Neutrophil (primary cell): ENCODE results near the gene NDST3.

Experiments
- H3K27ac ChIP-seq: fragments of 200-600 bp; sonication (generic); 2 replicates; pipeline ENCODE4 v1.5.1; 2016; ENCODE audit warnings: mild to moderate bottlenecking, moderate library complexity
- H3K27me3 ChIP-seq: fragments of 200-600 bp; sonication (generic); 2 replicates; pipeline ENCODE4 v1.6.0; 2016; ENCODE audit warnings: mild to moderate bottlenecking
- H3K36me3 ChIP-seq: fragments of 200-600 bp; sonication (generic); 2 replicates; pipeline ENCODE4 v1.5.1; 2017
- H3K4me1 ChIP-seq, 2 experiments: fragments of 200-600 bp in 1 of 2; sonication (generic) in 1 of 2; 1 replicate in 1 of 2; 2 replicates in 1 of 2; pipeline versions ENCODE4 v1.5.1 to v1.6.1; 2013 to 2016; ENCODE audit warnings: low read depth in 1 of 2, low read length in 1 of 2, mild to moderate bottlenecking in 1 of 2, moderate library complexity in 1 of 2; ENCODE audit not compliant: control insufficient read depth in 1 of 2, insufficient read depth in 1 of 2
- H3K4me3 ChIP-seq, 2 experiments: fragments of 200-600 bp in 1 of 2; sonication (generic) in 1 of 2; 1 replicate in 1 of 2; 2 replicates in 1 of 2; pipeline ENCODE4 v1.5.1; 2013 to 2016; ENCODE audit warnings: low read depth in 1 of 2, low read length in 1 of 2, mild to moderate bottlenecking in 1 of 2, moderate library complexity in 1 of 2
- H3K9me3 ChIP-seq: fragments of 200-600 bp; sonication (generic); 2 replicates; pipeline ENCODE4 v1.5.1; 2016
- CTCF ChIP-seq: fragments of 200-600 bp; sonication (generic); IDR thresholded peaks from 2 replicates; pipeline ENCODE4 v1.5.1; 2016; ENCODE audit warnings: antibody characterized with exemption

NDST3 gene

GRCh38 chr4:118276580-118276979 lies 242.3 kb downstream of the NDST3 start:
- TF ChIP-seq CTCF = no peak
- no peaks in the 10 kb centered on the region for H3K36me3 ChIP-seq
- no peaks in the 10 kb centered on the region for H3K9me3 ChIP-seq
- H3K27ac ChIP-seq = no peak overlapping the region
- H3K4me3 ChIP-seq = no peak overlapping the region
- peaks cover 20 to 34% of the 10 kb centered on the region in 2 experiments for H3K4me1 ChIP-seq
- H3K27me3 ChIP-seq = no peaks in the 10 kb centered on the region

DNA sequence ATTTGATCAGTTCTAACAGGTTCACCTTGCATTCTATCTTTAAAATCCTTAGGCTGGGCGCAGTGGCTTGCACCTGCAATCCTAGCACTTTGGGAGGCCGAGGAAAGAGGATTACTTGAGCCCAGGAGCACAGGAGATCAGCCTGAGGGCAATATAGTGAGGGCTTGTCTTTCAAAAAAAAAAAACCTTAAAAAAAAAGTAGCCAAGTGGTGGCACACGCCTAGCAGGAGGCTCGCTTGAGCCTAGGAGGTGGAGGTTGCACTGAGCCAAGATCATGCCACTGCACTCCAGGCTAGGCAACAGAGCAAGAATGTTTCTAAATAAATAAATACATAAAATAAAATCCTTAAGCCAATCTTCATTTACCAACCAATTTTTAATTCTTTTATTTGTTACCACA lies 243.0 kb downstream of the NDST3 start:
- no peak for TF ChIP-seq CTCF
- Histone ChIP-seq H3K27me3 (no peaks in the 10 kb centered on the region), H3K4me3 (no peak overlapping the region), H3K36me3 (no peaks in the 10 kb centered on the region), H3K27ac (peak overlapping the region; percentile 79), H3K9me3 (no peaks in the 10 kb centered on the region), H3K4me1 (peaks cover 20 to 34% of the 10 kb centered on the region in 2 experiments)

- no peaks in the 10 kb centered on the region for H3K9me3 ChIP-seq
- H3K4me3 ChIP-seq = peak overlapping the region; percentile 67 to 84
- no peaks in the 10 kb centered on the region for H3K36me3 ChIP-seq
- TF ChIP-seq CTCF = peak; percentile 11
- H3K27ac ChIP-seq = peak overlapping the region; percentile 79
- H3K4me1 ChIP-seq = peaks cover 20 to 34% of the 10 kb centered on the region in 2 experiments
- H3K27me3 ChIP-seq = no peaks in the 10 kb centered on the region
Measured at GRCh38 chr4:118278473-118279274, 244.4 kb downstream of the NDST3 start.

DNA sequence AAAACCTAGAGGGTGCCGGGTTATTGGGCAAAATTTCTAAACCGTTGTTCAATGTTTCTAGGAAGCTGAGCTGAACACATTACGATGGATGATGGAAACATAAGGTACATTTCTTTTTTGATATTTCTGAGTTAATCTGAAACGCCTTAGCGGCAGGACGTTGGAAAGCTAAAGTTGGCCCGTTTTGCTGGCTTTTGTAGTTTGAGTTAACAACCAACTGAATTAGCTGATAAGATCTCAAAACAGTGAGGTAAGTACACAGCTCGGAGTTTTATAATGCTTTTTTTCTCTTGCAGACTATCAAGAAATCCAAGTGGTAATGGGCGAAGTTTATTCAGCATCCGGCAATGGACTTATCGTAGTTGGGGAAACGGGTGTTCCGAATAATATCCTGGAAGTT lies 245.0 kb downstream of the NDST3 start:
- TF ChIP-seq CTCF = no peak
- Histone ChIP-seq H3K36me3 (no peaks in the 10 kb centered on the region), H3K4me3 (peak overlapping the region; percentile 67 to 84)

GRCh38 chr4:118279920-118280432 lies 245.7 kb downstream of the NDST3 start:
- no peak for TF ChIP-seq CTCF
- no peaks in the 10 kb centered on the region for H3K36me3 ChIP-seq
- no peak overlapping the region for H3K27ac ChIP-seq

More for the DNA sequence above, 245.0 kb downstream of the NDST3 start:
- no peaks in the 10 kb centered on the region for H3K9me3 ChIP-seq
- H3K27me3 ChIP-seq = no peaks in the 10 kb centered on the region
- H3K4me1 ChIP-seq = peaks cover 20 to 34% of the 10 kb centered on the region in 2 experiments
- peak overlapping the region; percentile 79 for H3K27ac ChIP-seq

More at GRCh38 chr4:118279920-118280432, 245.7 kb downstream of the NDST3 start:
- Histone ChIP-seq H3K9me3 (no peaks in the 10 kb centered on the region), H3K27me3 (no peaks in the 10 kb centered on the region), H3K4me3 (no peak overlapping the region), H3K4me1 (peaks cover 20 to 33% of the 10 kb centered on the region in 2 experiments)
